GM06990 (cell line): ENCODE results near the gene STXBP1.

Source experiments
- DNase-seq: peaks from one replicate; pipeline ENCODE4 v3.0.0-alpha.2; 2011; ENCODE audit not compliant: insufficient read length; ENCODE audit errors: extremely low read depth
- H3K27me3 ChIP-seq: replicated peaks from 2 replicates; pipeline ENCODE4 v1.6.0; 2011; ENCODE audit warnings: low read length; ENCODE audit not compliant: control insufficient read depth, insufficient read depth
- H3K36me3 ChIP-seq: 2 replicates; pipeline ENCODE4 v1.5.1; 2011; ENCODE audit warnings: low read length; ENCODE audit not compliant: control insufficient read depth, insufficient read depth
- H3K4me3 ChIP-seq: replicated peaks from 2 replicates; pipeline ENCODE4 v1.5.1; 2011; ENCODE audit warnings: low read depth, mild to moderate bottlenecking, control low read depth, low read length
- CTCF ChIP-seq: IDR thresholded peaks from 2 replicates; pipeline ENCODE4 v1.5.1; 2011; ENCODE audit warnings: low read length, control low read depth, mild to moderate bottlenecking, inconsistent platforms; ENCODE audit not compliant: insufficient read depth, poor library complexity, severe bottlenecking

Gene STXBP1

GRCh38 chr9:127658428-127658827 lies 46.4 kb downstream of the STXBP1 start:
- no peak for DNase-seq
- no peak overlapping the region for H3K4me3 ChIP-seq
- H3K36me3 ChIP-seq, result no peaks in the 10 kb centered on the region
- no peak for TF ChIP-seq CTCF
- no peaks in the 10 kb centered on the region; the same call in 1 of the 2 replicates for H3K27me3 ChIP-seq

- TF ChIP-seq CTCF, result no peak
- Histone ChIP-seq H3K36me3 (no peaks in the 10 kb centered on the region), H3K4me3 (no peak overlapping the region), H3K27me3 (no peaks in the 10 kb centered on the region; the same call in 1 of the 2 replicates)
- DNase-seq, result no peak
Measured at GRCh38 chr9:127660886-127661741, 49.0 kb downstream of the STXBP1 start.

- TF ChIP-seq CTCF, result no peak
- no peak for DNase-seq
- Histone ChIP-seq H3K27me3 (no peaks in the 10 kb centered on the region; the same call in 1 of the 2 replicates), H3K4me3 (no peak overlapping the region), H3K36me3 (no peaks in the 10 kb centered on the region)
Measured at GRCh38 chr9:127662617-127663016, 50.5 kb downstream of the STXBP1 start.

GRCh38 chr9:127664324-127664677 lies 52.2 kb downstream of the STXBP1 start:
- no peak for DNase-seq
- H3K4me3 ChIP-seq, result no peak overlapping the region
- no peaks in the 10 kb centered on the region for H3K36me3 ChIP-seq
- TF ChIP-seq CTCF, result no peak
- no peaks in the 10 kb centered on the region; the same call in 1 of the 2 replicates for H3K27me3 ChIP-seq

GRCh38 chr9:127664678-127665507 lies 52.8 kb downstream of the STXBP1 start:
- H3K27me3 ChIP-seq, result no peaks in the 10 kb centered on the region; the same call in 1 of the 2 replicates
- no peak for DNase-seq
- TF ChIP-seq CTCF, result no peak
- H3K36me3 ChIP-seq, result no peaks in the 10 kb centered on the region
- H3K4me3 ChIP-seq, result no peak overlapping the region
